ENCODE data around the gene FGF12.

DNA sequence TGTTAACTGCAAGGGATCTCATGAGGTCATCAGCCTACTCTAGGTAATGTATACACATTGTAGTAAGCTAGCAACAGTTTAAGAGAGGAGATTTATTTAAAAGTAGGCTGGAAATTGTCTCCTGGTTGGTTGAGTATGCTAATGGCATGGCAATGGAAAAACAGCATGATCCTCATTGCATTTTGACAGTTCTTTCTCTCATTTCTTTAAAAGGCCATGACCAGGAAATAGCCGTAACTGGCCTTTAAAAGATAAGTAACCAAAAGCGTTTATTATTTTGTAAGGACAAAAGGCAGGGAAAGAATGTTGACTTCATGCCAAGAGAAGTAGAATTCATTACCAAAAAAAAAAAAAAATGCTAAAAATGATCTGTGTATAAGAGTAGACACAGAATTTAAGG is 310.3 kb downstream of the FGF12 start:
- TF ChIP-seq, protein P1, sequence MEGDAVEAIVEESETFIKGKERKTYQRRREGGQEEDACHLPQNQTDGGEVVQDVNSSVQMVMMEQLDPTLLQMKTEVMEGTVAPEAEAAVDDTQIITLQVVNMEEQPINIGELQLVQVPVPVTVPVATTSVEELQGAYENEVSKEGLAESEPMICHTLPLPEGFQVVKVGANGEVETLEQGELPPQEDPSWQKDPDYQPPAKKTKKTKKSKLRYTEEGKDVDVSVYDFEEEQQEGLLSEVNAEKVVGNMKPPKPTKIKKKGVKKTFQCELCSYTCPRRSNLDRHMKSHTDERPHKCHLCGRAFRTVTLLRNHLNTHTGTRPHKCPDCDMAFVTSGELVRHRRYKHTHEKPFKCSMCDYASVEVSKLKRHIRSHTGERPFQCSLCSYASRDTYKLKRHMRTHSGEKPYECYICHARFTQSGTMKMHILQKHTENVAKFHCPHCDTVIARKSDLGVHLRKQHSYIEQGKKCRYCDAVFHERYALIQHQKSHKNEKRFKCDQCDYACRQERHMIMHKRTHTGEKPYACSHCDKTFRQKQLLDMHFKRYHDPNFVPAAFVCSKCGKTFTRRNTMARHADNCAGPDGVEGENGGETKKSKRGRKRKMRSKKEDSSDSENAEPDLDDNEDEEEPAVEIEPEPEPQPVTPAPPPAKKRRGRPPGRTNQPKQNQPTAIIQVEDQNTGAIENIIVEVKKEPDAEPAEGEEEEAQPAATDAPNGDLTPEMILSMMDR (IDR thresholded peaks at IDR 0.05): no peak
- TF ChIP-seq EZH2 (IDR thresholded peaks at IDR 0.05): no peak
